ENCODE measurements around the gene NRG2. TPM values are rescaled to one million over a fixed set of nuclear protein-coding genes. Genes with fewer than 3 reads are reported as not detected.

Gene NRG2
- total and polyA plus RNA-seq, 7 experiments from 2014 or later = 0.05 to 0.22 (median 0.12) TPM; not detected in 3

- H3K4me1 Mint-ChIP-seq = no peaks in the 10 kb centered on the region
- DNase-seq (no peak), ATAC-seq (no peak)
- H3K9me3 Mint-ChIP-seq = peaks cover 0 to 2% (median 0%) of the 10 kb centered on the region in 11 donors
- POLR2A ChIA-PET = no interaction called here
- H3K36me3 Mint-ChIP-seq = peaks cover 0 to 6% (median 0%) of the 10 kb centered on the region in 5 donors
- intact Hi-C loops (cut with micrococcal nuclease) = no loop called here
- Histone ChIP-seq H3K4me3 (ENCODE audit: low read length) (no peak overlapping the region), H3K36me3 (ENCODE audit: control insufficient read depth in 2 of 3, insufficient read depth in 3 of 3, low read length in 3 of 3) (no peaks in the 10 kb centered on the region), H3K27ac (ENCODE audit: low read depth, low read length) (no peak overlapping the region), H3K9me3 (ENCODE audit: control insufficient read depth in 2 of 3, low read length in 3 of 3) (no peaks in the 10 kb centered on the region), H3K27me3 (ENCODE audit: control insufficient read depth in 2 of 2, insufficient read depth in 2 of 2, low read length in 2 of 2) (no peaks in the 10 kb centered on the region), H3K4me1 (ENCODE audit: control insufficient read depth in 2 of 2, insufficient read depth in 2 of 2, low read length in 2 of 2) (no peaks in the 10 kb centered on the region)
- CTCF ChIA-PET = no interaction called here
- H3K4me3 Mint-ChIP-seq = no peak overlapping the region
- peaks cover 13 to 39% (median 31%) of the 10 kb centered on the region in 5 donors for H3K27me3 Mint-ChIP-seq
- H3K27ac Mint-ChIP-seq = no peak overlapping the region
Observed at GRCh38 chr5:139805545-139805944, 237.6 kb downstream of the NRG2 start.

- no peak for ATAC-seq
- H3K27ac ChIP-seq (ENCODE audit: low read depth, low read length) = no peak overlapping the region
- Mint-ChIP-seq H3K4me1 (no peaks in the 10 kb centered on the region), H3K27ac (no peak overlapping the region), H3K27me3 (peaks cover 17 to 41% (median 36%) of the 10 kb centered on the region in 5 donors), H3K4me3 (no peak overlapping the region), H3K36me3 (peaks cover 0 to 6% (median 0%) of the 10 kb centered on the region in 5 donors), H3K9me3 (peaks cover 0 to 2% (median 0%) of the 10 kb centered on the region in 11 donors)
- no peaks in the 10 kb centered on the region for H3K36me3 ChIP-seq (ENCODE audit: control insufficient read depth in 2 of 3, insufficient read depth in 3 of 3, low read length in 3 of 3)
- ChIA-PET CTCF (no interaction called here), POLR2A (no interaction called here)
- no peak overlapping the region for H3K4me3 ChIP-seq (ENCODE audit: low read length)
- intact Hi-C loops (cut with micrococcal nuclease) = no loop called here
- no peak for DNase-seq
- H3K27me3 ChIP-seq (ENCODE audit: control insufficient read depth in 2 of 2, insufficient read depth in 2 of 2, low read length in 2 of 2) = no peaks in the 10 kb centered on the region
- no peaks in the 10 kb centered on the region for H3K4me1 ChIP-seq (ENCODE audit: control insufficient read depth in 2 of 2, insufficient read depth in 2 of 2, low read length in 2 of 2)
- no peaks in the 10 kb centered on the region for H3K9me3 ChIP-seq (ENCODE audit: control insufficient read depth in 2 of 3, low read length in 3 of 3)
Observed at GRCh38 chr5:139804800-139805397, 238.2 kb downstream of the NRG2 start.

GRCh38 chr5:139803978-139804377 lies 239.1 kb downstream of the NRG2 start:
- Mint-ChIP-seq H3K36me3 (peaks cover 0 to 6% (median 0%) of the 10 kb centered on the region in 5 donors), H3K4me3 (no peak overlapping the region), H3K27ac (no peak overlapping the region), H3K27me3 (peaks cover 26 to 50% (median 43%) of the 10 kb centered on the region in 5 donors), H3K4me1 (no peaks in the 10 kb centered on the region), H3K9me3 (peaks cover 0 to 2% (median 0%) of the 10 kb centered on the region in 11 donors)
- Histone ChIP-seq H3K9me3 (ENCODE audit: control insufficient read depth in 2 of 3, low read length in 3 of 3) (no peaks in the 10 kb centered on the region), H3K27ac (ENCODE audit: low read depth, low read length) (no peak overlapping the region), H3K4me3 (ENCODE audit: low read length) (no peak overlapping the region), H3K27me3 (ENCODE audit: control insufficient read depth in 2 of 2, insufficient read depth in 2 of 2, low read length in 2 of 2) (no peaks in the 10 kb centered on the region), H3K36me3 (ENCODE audit: control insufficient read depth in 2 of 3, insufficient read depth in 3 of 3, low read length in 3 of 3) (no peaks in the 10 kb centered on the region), H3K4me1 (ENCODE audit: control insufficient read depth in 2 of 2, insufficient read depth in 2 of 2, low read length in 2 of 2) (no peaks in the 10 kb centered on the region)
- ChIA-PET POLR2A (no interaction called here), CTCF (interaction anchor here (2.2 kb wide), 1 partner anchor 16 kb away, joined by 7 read pairs; no protein-coding TSS in a partner anchor)
- intact Hi-C loops (cut with micrococcal nuclease) = no loop called here
- ATAC-seq (no peak), DNase-seq (no peak)

GRCh38 chr5:139799359-139799758 lies 243.7 kb downstream of the NRG2 start:
- Histone ChIP-seq H3K27ac (ENCODE audit: low read depth, low read length) (no peak overlapping the region), H3K4me3 (ENCODE audit: low read length) (no peak overlapping the region), H3K9me3 (ENCODE audit: control insufficient read depth in 2 of 3, low read length in 3 of 3) (no peaks in the 10 kb centered on the region), H3K27me3 (ENCODE audit: control insufficient read depth in 2 of 2, insufficient read depth in 2 of 2, low read length in 2 of 2) (peaks cover 5% of the 10 kb centered on the region in 2 donors), H3K4me1 (ENCODE audit: control insufficient read depth in 2 of 2, insufficient read depth in 2 of 2, low read length in 2 of 2) (no peaks in the 10 kb centered on the region), H3K36me3 (ENCODE audit: control insufficient read depth in 2 of 3, insufficient read depth in 3 of 3, low read length in 3 of 3) (no peaks in the 10 kb centered on the region)
- ChIA-PET POLR2A (no interaction called here), CTCF (interaction anchor here (1.2 kb wide), 1 partner anchor 9 kb away, joined by 3 read pairs; no protein-coding TSS in a partner anchor)
- DNase-seq = no peak
- Mint-ChIP-seq H3K4me1 (peaks cover 0 to 8% (median 3%) of the 10 kb centered on the region in 7 donors), H3K9me3 (peaks cover 0 to 2% (median 0%) of the 10 kb centered on the region in 11 donors), H3K36me3 (peaks cover 0 to 6% (median 0%) of the 10 kb centered on the region in 5 donors), H3K27me3 (peaks cover 63 to 71% (median 65%) of the 10 kb centered on the region in 5 donors), H3K27ac (no peak overlapping the region), H3K4me3 (no peak overlapping the region)
- intact Hi-C loops (cut with micrococcal nuclease) = no loop called here
- ATAC-seq = no peak

- H3K27ac ChIP-seq (ENCODE audit: low read depth, low read length) = no peak overlapping the region
- no peak overlapping the region for H3K4me3 ChIP-seq (ENCODE audit: low read length)
- Mint-ChIP-seq H3K27me3 (peaks cover 66 to 75% (median 69%) of the 10 kb centered on the region in 5 donors), H3K4me3 (no peak overlapping the region), H3K27ac (no peak overlapping the region), H3K36me3 (peaks cover 0 to 6% (median 0%) of the 10 kb centered on the region in 5 donors), H3K4me1 (peaks cover 0 to 11% (median 5%) of the 10 kb centered on the region in 7 donors), H3K9me3 (peaks cover 0 to 2% (median 0%) of the 10 kb centered on the region in 11 donors)
- H3K9me3 ChIP-seq (ENCODE audit: control insufficient read depth in 2 of 3, low read length in 3 of 3) = no peaks in the 10 kb centered on the region
- intact Hi-C loops (cut with micrococcal nuclease) = no loop called here
- no peak for ATAC-seq
- ChIA-PET POLR2A (no interaction called here), CTCF (no interaction called here)
- no peaks in the 10 kb centered on the region for H3K36me3 ChIP-seq (ENCODE audit: control insufficient read depth in 2 of 3, insufficient read depth in 3 of 3, low read length in 3 of 3)
- H3K27me3 ChIP-seq (ENCODE audit: control insufficient read depth in 2 of 2, insufficient read depth in 2 of 2, low read length in 2 of 2) = peaks cover 5% of the 10 kb centered on the region in 2 donors
- no peak for DNase-seq
- no peaks in the 10 kb centered on the region for H3K4me1 ChIP-seq (ENCODE audit: control insufficient read depth in 2 of 2, insufficient read depth in 2 of 2, low read length in 2 of 2)
Observed at GRCh38 chr5:139798883-139799282, 244.2 kb downstream of the NRG2 start.

GRCh38 chr5:139797856-139798510 lies 245.1 kb downstream of the NRG2 start:
- Mint-ChIP-seq H3K27me3 (peaks cover 68 to 82% (median 76%) of the 10 kb centered on the region in 5 donors), H3K27ac (no peak overlapping the region), H3K4me3 (peak overlapping the region in 1 of 10 donors; percentile 18), H3K9me3 (peaks cover 0 to 2% (median 0%) of the 10 kb centered on the region in 11 donors), H3K4me1 (peaks cover 0 to 11% (median 5%) of the 10 kb centered on the region in 7 donors), H3K36me3 (peaks cover 0 to 6% (median 0%) of the 10 kb centered on the region in 5 donors)
- ATAC-seq (no peak), DNase-seq (no peak)
- Histone ChIP-seq H3K27ac (ENCODE audit: low read depth, low read length) (no peak overlapping the region), H3K9me3 (ENCODE audit: control insufficient read depth in 2 of 3, low read length in 3 of 3) (no peaks in the 10 kb centered on the region), H3K4me3 (ENCODE audit: low read length) (no peak overlapping the region), H3K27me3 (ENCODE audit: control insufficient read depth in 2 of 2, insufficient read depth in 2 of 2, low read length in 2 of 2) (peaks cover 5% of the 10 kb centered on the region in 2 donors), H3K4me1 (ENCODE audit: control insufficient read depth in 2 of 2, insufficient read depth in 2 of 2, low read length in 2 of 2) (no peaks in the 10 kb centered on the region), H3K36me3 (ENCODE audit: control insufficient read depth in 2 of 3, insufficient read depth in 3 of 3, low read length in 3 of 3) (no peaks in the 10 kb centered on the region)
- ChIA-PET POLR2A (no interaction called here), CTCF (interaction anchor here (2.1 kb wide), 1 partner anchor 10 kb away, joined by 12 read pairs; no protein-coding TSS in a partner anchor)
- intact Hi-C loops (cut with micrococcal nuclease) = no loop called here
